ENCODE results near the gene PLPPR5.
"Not testable (repeated sequence)": the region's sequence is repeated elsewhere in the genome, so short reads cannot be mapped to it uniquely, and the experiment has no call there.

Gene PLPPR5

GRCh38 chr1:98910827-98911226 lies 93.8 kb downstream of the PLPPR5 start:
- DNase-seq (ENCODE audit: low read depth): no peak

GRCh38 chr1:98908980-98909379 lies 95.7 kb downstream of the PLPPR5 start:
- DNase-seq (ENCODE audit: low read depth): no peak

GRCh38 chr1:98906809-98907208 lies 97.9 kb downstream of the PLPPR5 start:
- no peak for DNase-seq (ENCODE audit: low read depth)

GRCh38 chr1:98906361-98906760 lies 98.3 kb downstream of the PLPPR5 start:
- no peak for DNase-seq (ENCODE audit: low read depth)

GRCh38 chr1:98904684-98905083 lies 100.0 kb downstream of the PLPPR5 start:
- DNase-seq (ENCODE audit: low read depth): no peak

- no peak for DNase-seq (ENCODE audit: low read depth)
These were observed 100.9 kb downstream of the PLPPR5 start for GRCh38 chr1:98903726-98904125.

GRCh38 chr1:98903261-98903660 lies 101.4 kb downstream of the PLPPR5 start:
- peak; percentile 25 for DNase-seq (ENCODE audit: low read depth)

- peak; percentile 15 for DNase-seq (ENCODE audit: low read depth)
These were observed 105.7 kb downstream of the PLPPR5 start for GRCh38 chr1:98898940-98899339.

- DNase-seq (ENCODE audit: low read depth): no peak
These were observed 107.2 kb downstream of the PLPPR5 start for GRCh38 chr1:98897479-98897878.

GRCh38 chr1:98896711-98897445 lies 107.8 kb downstream of the PLPPR5 start:
- no peak for DNase-seq (ENCODE audit: low read depth)

GRCh38 chr1:98893371-98893770 lies 111.3 kb downstream of the PLPPR5 start:
- no peak for DNase-seq (ENCODE audit: low read depth)

- DNase-seq (ENCODE audit: low read depth): no peak
These were observed 115.8 kb downstream of the PLPPR5 start for GRCh38 chr1:98888869-98889268.

GRCh38 chr1:98887507-98887906 lies 117.2 kb downstream of the PLPPR5 start:
- DNase-seq (ENCODE audit: low read depth): no peak

- DNase-seq (ENCODE audit: low read depth): no peak
These were observed 119.8 kb downstream of the PLPPR5 start for GRCh38 chr1:98884864-98885263.

- DNase-seq (ENCODE audit: low read depth): no peak
These were observed 122.8 kb downstream of the PLPPR5 start for GRCh38 chr1:98881901-98882300.

GRCh38 chr1:98881234-98881633 lies 123.4 kb downstream of the PLPPR5 start:
- not testable (repeated sequence) for DNase-seq (ENCODE audit: low read depth)

- no peak for DNase-seq (ENCODE audit: low read depth)
These were observed 129.8 kb downstream of the PLPPR5 start for GRCh38 chr1:98874828-98875227.

GRCh38 chr1:98870959-98871903 lies 133.4 kb downstream of the PLPPR5 start:
- no peak for DNase-seq (ENCODE audit: low read depth)

- DNase-seq (ENCODE audit: low read depth): no peak
These were observed 138.9 kb downstream of the PLPPR5 start for GRCh38 chr1:98865796-98866195.

- no peak for DNase-seq (ENCODE audit: low read depth)
These were observed 144.3 kb downstream of the PLPPR5 start for GRCh38 chr1:98860329-98860728.

GRCh38 chr1:98854137-98854536 lies 150.5 kb downstream of the PLPPR5 start:
- DNase-seq (ENCODE audit: low read depth): no peak

- DNase-seq (ENCODE audit: low read depth): no peak
These were observed 154.6 kb downstream of the PLPPR5 start for GRCh38 chr1:98849969-98850636.

GRCh38 chr1:98842241-98842640 lies 162.4 kb downstream of the PLPPR5 start:
- DNase-seq (ENCODE audit: low read depth): no peak

All from GM04504 (cell line).